Measurements from ENCODE around the gene MOB3C. TPM values are rescaled to one million over a fixed set of nuclear protein-coding genes. Genes with fewer than 3 reads are reported as not detected.

Gene MOB3C
- total and polyA plus RNA-seq, 2 of the 4 experiments (the other 2 are of a cell fraction): 7.3 to 9.0 TPM

GRCh38 chr1:46589529-46589928 lies 27.1 kb downstream of the MOB3C start:
- in situ Hi-C loops (cut with MboI; ENCODE audit: low sequenced_read_pairs) (no loop called here), intact Hi-C loops (cut with micrococcal nuclease) (no loop called here), dilution Hi-C loops (cut with HindIII; ENCODE audit: low sequenced_read_pairs, unreplicated experiment) (no loop called here)
- no TSS peak for BruUV-seq (replicated peaks)
- H4K91ac ChIP-seq (ENCODE audit: insufficient read depth, low read depth, low read length): no peak overlapping the region
- TF ChIP-seq MAFK (IDR thresholded peaks at IDR 0.05; ENCODE audit: low read depth, low read length): no peak
- no peak for TF ChIP-seq RAD21 (IDR thresholded peaks at IDR 0.05; ENCODE audit: low read length)
- TF ChIP-seq, protein P1, sequence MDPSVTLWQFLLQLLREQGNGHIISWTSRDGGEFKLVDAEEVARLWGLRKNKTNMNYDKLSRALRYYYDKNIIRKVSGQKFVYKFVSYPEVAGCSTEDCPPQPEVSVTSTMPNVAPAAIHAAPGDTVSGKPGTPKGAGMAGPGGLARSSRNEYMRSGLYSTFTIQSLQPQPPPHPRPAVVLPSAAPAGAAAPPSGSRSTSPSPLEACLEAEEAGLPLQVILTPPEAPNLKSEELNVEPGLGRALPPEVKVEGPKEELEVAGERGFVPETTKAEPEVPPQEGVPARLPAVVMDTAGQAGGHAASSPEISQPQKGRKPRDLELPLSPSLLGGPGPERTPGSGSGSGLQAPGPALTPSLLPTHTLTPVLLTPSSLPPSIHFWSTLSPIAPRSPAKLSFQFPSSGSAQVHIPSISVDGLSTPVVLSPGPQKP (IDR thresholded peaks at IDR 0.05; ENCODE audit: borderline replicate concordance, low read depth, low read length): no peak
- no peak for TF ChIP-seq RCOR1 (IDR thresholded peaks at IDR 0.05; ENCODE audit: insufficient replicate concordance, low read length)
- no peak for TF ChIP-seq RFX5 (IDR thresholded peaks at IDR 0.05; ENCODE audit: low read depth, low read length)
- TF ChIP-seq CEBPB (IDR thresholded peaks at IDR 0.05; ENCODE audit: low read depth, low read length): no peak
- TF ChIP-seq NFE2L2 (IDR thresholded peaks at IDR 0.05; ENCODE audit: low read depth, low read length): no peak
- TF ChIP-seq BHLHE40 (IDR thresholded peaks at IDR 0.05; ENCODE audit: low read depth, low read length): no peak
- no peak for TF ChIP-seq POLR2A (IDR thresholded peaks at IDR 0.05; ENCODE audit: low read depth, low read length)
- TF ChIP-seq CHD1 (IDR thresholded peaks at IDR 0.05; ENCODE audit: low read depth, low read length): no peak
- TF ChIP-seq, protein P2, sequence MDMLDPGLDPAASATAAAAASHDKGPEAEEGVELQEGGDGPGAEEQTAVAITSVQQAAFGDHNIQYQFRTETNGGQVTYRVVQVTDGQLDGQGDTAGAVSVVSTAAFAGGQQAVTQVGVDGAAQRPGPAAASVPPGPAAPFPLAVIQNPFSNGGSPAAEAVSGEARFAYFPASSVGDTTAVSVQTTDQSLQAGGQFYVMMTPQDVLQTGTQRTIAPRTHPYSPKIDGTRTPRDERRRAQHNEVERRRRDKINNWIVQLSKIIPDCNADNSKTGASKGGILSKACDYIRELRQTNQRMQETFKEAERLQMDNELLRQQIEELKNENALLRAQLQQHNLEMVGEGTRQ (IDR thresholded peaks at IDR 0.05; ENCODE audit: low read depth, low read length): no peak
- TF ChIP-seq, protein P3, sequence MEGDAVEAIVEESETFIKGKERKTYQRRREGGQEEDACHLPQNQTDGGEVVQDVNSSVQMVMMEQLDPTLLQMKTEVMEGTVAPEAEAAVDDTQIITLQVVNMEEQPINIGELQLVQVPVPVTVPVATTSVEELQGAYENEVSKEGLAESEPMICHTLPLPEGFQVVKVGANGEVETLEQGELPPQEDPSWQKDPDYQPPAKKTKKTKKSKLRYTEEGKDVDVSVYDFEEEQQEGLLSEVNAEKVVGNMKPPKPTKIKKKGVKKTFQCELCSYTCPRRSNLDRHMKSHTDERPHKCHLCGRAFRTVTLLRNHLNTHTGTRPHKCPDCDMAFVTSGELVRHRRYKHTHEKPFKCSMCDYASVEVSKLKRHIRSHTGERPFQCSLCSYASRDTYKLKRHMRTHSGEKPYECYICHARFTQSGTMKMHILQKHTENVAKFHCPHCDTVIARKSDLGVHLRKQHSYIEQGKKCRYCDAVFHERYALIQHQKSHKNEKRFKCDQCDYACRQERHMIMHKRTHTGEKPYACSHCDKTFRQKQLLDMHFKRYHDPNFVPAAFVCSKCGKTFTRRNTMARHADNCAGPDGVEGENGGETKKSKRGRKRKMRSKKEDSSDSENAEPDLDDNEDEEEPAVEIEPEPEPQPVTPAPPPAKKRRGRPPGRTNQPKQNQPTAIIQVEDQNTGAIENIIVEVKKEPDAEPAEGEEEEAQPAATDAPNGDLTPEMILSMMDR (conservative IDR thresholded peaks at IDR 0.05; ENCODE audit: low read depth, low read length): no peak
- TF ChIP-seq SMC3 (IDR thresholded peaks at IDR 0.05; ENCODE audit: low read depth, low read length): no peak
- no peak for TF ChIP-seq FOS (IDR thresholded peaks at IDR 0.05; ENCODE audit: low read depth, low read length)
- no peak for TF ChIP-seq MXI1 (IDR thresholded peaks at IDR 0.05; ENCODE audit: borderline replicate concordance, low read depth, low read length)
- H2BK15ac ChIP-seq (ENCODE audit: low read depth, low read length): no peak overlapping the region
- H3K27ac ChIP-seq (ENCODE audit: insufficient read depth, low read length): no peak overlapping the region
- H3K4ac ChIP-seq (ENCODE audit: low read depth, low read length): no peak overlapping the region
- H4K8ac ChIP-seq (ENCODE audit: low read depth in 2 of 2, low read length in 2 of 2): no peak overlapping the region
- H3K9ac ChIP-seq (ENCODE audit: low read depth, low read length): no peak overlapping the region
- H2BK20ac ChIP-seq (ENCODE audit: low read depth, low read length): no peak overlapping the region
- no peaks in the 10 kb centered on the region for H3K9me3 ChIP-seq (ENCODE audit: control insufficient read depth, insufficient read depth, low read length)
- ChIA-PET CTCF (interaction anchor here (1.0 kb wide), 1 partner anchor 10 kb away, joined by 3 read pairs; no protein-coding TSS in a partner anchor), POLR2A (ENCODE audit: unreplicated experiment) (no interaction called here)
- H2BK5ac ChIP-seq (ENCODE audit: low read depth, low read length, poor library complexity, severe bottlenecking): no peak overlapping the region
- H3K4me2 ChIP-seq (ENCODE audit: low read depth, low read length): no peak overlapping the region
- no peak overlapping the region for H2AFZ ChIP-seq (replicated peaks; ENCODE audit: low read length, poor library complexity)
- H3K36me3 ChIP-seq (ENCODE audit: control insufficient read depth, insufficient read depth, low read length): peaks cover 60% of the 10 kb centered on the region
- no peak overlapping the region for H2AK9ac ChIP-seq (replicated peaks; ENCODE audit: low read depth, low read length, poor library complexity)
- ATAC-seq (ENCODE audit: low read depth) (no peak), DNase-seq (no peak)
- H2AK5ac ChIP-seq (ENCODE audit: low read depth, low read length): no peak overlapping the region
- H2BK120ac ChIP-seq (ENCODE audit: low read depth, low read length): no peak overlapping the region
- H3K56ac ChIP-seq (ENCODE audit: extremely low read depth, insufficient read depth, low read length): no peak overlapping the region
- H4K20me1 ChIP-seq (ENCODE audit: insufficient read depth, low read length): no peaks in the 10 kb centered on the region
- no peaks in the 10 kb centered on the region for H3K79me1 ChIP-seq (ENCODE audit: low read depth in 1 of 2, low read length in 2 of 2)
- 50% methylated on average over 1 of the region's 3 CpGs; no CpG with 5 or more reads in 1 of the 2 experiments for WGBS, 2 experiments (ENCODE audit: extremely low coverage in 2 of 2, insufficient read length in 1 of 2)
- H3K27me3 ChIP-seq (ENCODE audit: control insufficient read depth, insufficient read depth, low read length): no peaks in the 10 kb centered on the region
- no peak overlapping the region for H3K14ac ChIP-seq (replicated peaks; ENCODE audit: low read depth, low read length)
- H3K4me1 ChIP-seq (ENCODE audit: control insufficient read depth, insufficient read depth, low read length): no peaks in the 10 kb centered on the region
- H3K23ac ChIP-seq (ENCODE audit: low read depth, low read length): no peak overlapping the region
- peaks cover under 1% of the 10 kb centered on the region; the same call in 1 of the 2 replicates for H3K9me1 ChIP-seq (ENCODE audit: insufficient read depth, low read length)
- H3K4me3 ChIP-seq (ENCODE audit: insufficient read depth, low read depth, low read length): no peak overlapping the region
- no peak overlapping the region for H4K5ac ChIP-seq (ENCODE audit: low read depth, low read length)
- no peak overlapping the region for H3K18ac ChIP-seq (ENCODE audit: low read depth, low read length)

All from IMR-90 (cell line).